GM23338 (cell line): ENCODE results near the gene CCDC27. TPM values are rescaled to one million over a fixed set of nuclear protein-coding genes. Genes with fewer than 3 reads are reported as not detected.

Source experiments
- ATAC-seq: fragments of 200-7000 bp; cut with Tn5 transposase; 3 replicates; pipeline ENCODE4 v1.9.1; 2020
- DNase-seq: peaks from one replicate; pipeline ENCODE4 v3.0.0-alpha.2; 2015; ENCODE audit warnings: low spot score
- H2AFZ ChIP-seq: fragments of 200-600 bp; sonication (generic); 2 replicates; pipeline ENCODE4 v1.8.0; 2016; ENCODE audit warnings: antibody characterized with exemption, mild to moderate bottlenecking, moderate library complexity
- H3F3A ChIP-seq: fragments of 200-600 bp; sonication (generic); replicated peaks from 2 replicates; pipeline ENCODE4 v1.8.0; 2017; ENCODE audit warnings: antibody characterized with exemption, mixed run types, low read depth
- H3K27ac ChIP-seq: fragments of 200-600 bp; sonication (generic); 2 replicates; pipeline ENCODE4 v1.6.1; 2016; ENCODE audit warnings: low read depth
- H3K27me3 ChIP-seq: fragments of 200-600 bp; sonication (generic); 2 replicates; pipeline ENCODE4 v1.8.0; 2016; ENCODE audit warnings: mild to moderate bottlenecking, mixed run types, moderate library complexity; ENCODE audit not compliant: insufficient read depth
- H3K36me3 ChIP-seq: fragments of 200-600 bp; sonication (generic); 2 replicates; pipeline ENCODE4 v1.8.0; 2016; ENCODE audit warnings: mild to moderate bottlenecking; ENCODE audit not compliant: insufficient read depth
- H3K4me1 ChIP-seq: fragments of 200-600 bp; sonication (generic); 2 replicates; pipeline ENCODE4 v1.8.0; 2016; ENCODE audit warnings: mild to moderate bottlenecking, moderate library complexity; ENCODE audit not compliant: insufficient read depth
- H3K4me2 ChIP-seq: fragments of 200-600 bp; sonication (generic); 2 replicates; pipeline ENCODE4 v1.7.1; 2017; ENCODE audit warnings: mixed run types
- H3K4me3 ChIP-seq: fragments of 200-600 bp; sonication (generic); 2 replicates; pipeline ENCODE4 v1.6.1; 2016; ENCODE audit warnings: mixed run types
- H3K79me2 ChIP-seq: fragments of 200-600 bp; sonication (generic); replicated peaks from 2 replicates; pipeline ENCODE4 v1.8.0; 2017; ENCODE audit warnings: mild to moderate bottlenecking; ENCODE audit not compliant: insufficient read depth
- H3K9me2 ChIP-seq: fragments of 200-600 bp; sonication (generic); 2 replicates; pipeline ENCODE4 v1.8.0; 2017; ENCODE audit not compliant: insufficient read depth
- H4K20me1 ChIP-seq: fragments of 200-600 bp; sonication (generic); replicated peaks from 2 replicates; pipeline ENCODE4 v1.8.0; 2017; ENCODE audit warnings: mild to moderate bottlenecking; ENCODE audit not compliant: insufficient read depth
- H3K27ac Mint-ChIP-seq: 2 replicates; pipeline ENCODE4 v1.8.0; 2020; ENCODE audit warnings: inconsistent platforms, mild to moderate bottlenecking, moderate library complexity, mixed read lengths
- H3K27me3 Mint-ChIP-seq: 3 replicates; pipeline ENCODE4 v1.8.0; 2022; ENCODE audit warnings: low read depth, mild to moderate bottlenecking, moderate library complexity, mixed read lengths, inconsistent platforms; ENCODE audit not compliant: insufficient read depth, poor library complexity
- H3K36me3 Mint-ChIP-seq: 3 replicates; pipeline ENCODE4 v1.8.0; 2021; ENCODE audit warnings: low read depth, mild to moderate bottlenecking, inconsistent platforms, moderate library complexity, mixed read lengths
- H3K4me1 Mint-ChIP-seq: 3 replicates; pipeline ENCODE4 v1.8.0; 2020; ENCODE audit warnings: mild to moderate bottlenecking, inconsistent platforms, mixed read lengths
- H3K4me3 Mint-ChIP-seq: 3 replicates; pipeline ENCODE4 v1.8.0; 2021; ENCODE audit warnings: moderate library complexity, mild to moderate bottlenecking, inconsistent platforms, mixed read lengths
- H3K9me3 Mint-ChIP-seq: 3 replicates; pipeline ENCODE4 v1.8.0; 2020; ENCODE audit warnings: moderate library complexity, mild to moderate bottlenecking, inconsistent platforms, mixed read lengths
- CREB1 ChIP-seq: fragments of 250-450 bp; sonication (Bioruptor Pico); IDR thresholded peaks from 2 replicates; pipeline ENCODE4 v1.5.0; 2020; ENCODE audit warnings: low read depth, mild to moderate bottlenecking, moderate library complexity
- EZH2 ChIP-seq: fragments of 200-600 bp; sonication (generic); IDR thresholded peaks from one replicate; pipeline ENCODE4 v1.8.0; 2017; ENCODE audit warnings: antibody characterized with exemption, mild to moderate bottlenecking, low read depth; ENCODE audit not compliant: unreplicated experiment
- EZH2phosphoT487 ChIP-seq: fragments of 200-600 bp; sonication (generic); IDR thresholded peaks from one replicate; pipeline ENCODE4 v1.8.1; 2018; ENCODE audit warnings: antibody characterized with exemption; ENCODE audit not compliant: unreplicated experiment
- JUNB ChIP-seq: IDR thresholded peaks from one replicate; pipeline ENCODE4 v1.6.1; 2016; ENCODE audit warnings: antibody characterized with exemption; ENCODE audit not compliant: unreplicated experiment
- NANOG ChIP-seq: IDR thresholded peaks from 2 replicates; pipeline ENCODE4 v1.6.1; 2016; ENCODE audit warnings: antibody characterized with exemption, borderline replicate concordance
- POLR2AphosphoS5 ChIP-seq: IDR thresholded peaks from 2 replicates; pipeline ENCODE4 v1.6.1; 2016; ENCODE audit warnings: antibody characterized with exemption, low read depth
- STAT1 ChIP-seq: IDR thresholded peaks from one replicate; pipeline ENCODE4 v1.6.1; 2016; ENCODE audit warnings: antibody characterized with exemption; ENCODE audit not compliant: unreplicated experiment
- ZNF114 ChIP-seq: fragments of 250-450 bp; sonication (Bioruptor Pico); IDR thresholded peaks from 2 replicates; pipeline ENCODE4 v1.5.0; 2020; ENCODE audit warnings: mild to moderate bottlenecking, moderate library complexity
- ZNF331 ChIP-seq: fragments of 250-450 bp; sonication (Bioruptor Pico); IDR thresholded peaks from 2 replicates; pipeline ENCODE4 v1.5.0; 2020; ENCODE audit warnings: low read depth, mild to moderate bottlenecking, moderate library complexity
- polyA plus RNA-seq: library from polyadenylated mRNA; unstranded; fragments of >200 nt; fragmentation: Nextera tagmentation; extraction: Ambion mirVana; gene quantifications from 2 replicates; pipeline ENCODE4 v1.2.1, GENCODE V29; 2016
- total RNA-seq: library from RNA; depleted of rRNA; stranded (reverse); fragments of >200 nt; shearing (Covaris generic); gene quantifications from 2 replicates; pipeline ENCODE4 v1.2.3, GENCODE V29; 2014
- TF ChIP-seq, protein P1 (sequence below), 2 experiments: fragments of 200-600 bp in 1 of 2; sonication (generic) in 1 of 2; conservative IDR thresholded peaks; 2 replicates each; pipeline versions ENCODE4 v1.5.1 to v1.6.1; 2016 to 2017; ENCODE audit warnings: antibody characterized with exemption in 2 of 2, low read depth in 2 of 2, mild to moderate bottlenecking in 2 of 2, moderate library complexity in 1 of 2
- TF ChIP-seq, protein P2 (sequence below): fragments of 250-450 bp; sonication (Bioruptor Pico); IDR thresholded peaks from 2 replicates; pipeline ENCODE4 v1.5.0; 2020; ENCODE audit warnings: mild to moderate bottlenecking, moderate library complexity
- TF ChIP-seq, protein P3 (sequence below): IDR thresholded peaks from one replicate; pipeline ENCODE4 v1.6.1; 2018; ENCODE audit warnings: antibody characterized with exemption; ENCODE audit not compliant: unreplicated experiment
- TF ChIP-seq, protein P4 (sequence below): IDR thresholded peaks from 2 replicates; pipeline ENCODE4 v1.6.1; 2016; ENCODE audit warnings: antibody characterized with exemption

The CCDC27 gene
- total and polyA plus RNA-seq, 2 experiments from 2014 or later: 0.18 to 0.45 TPM

DNA sequence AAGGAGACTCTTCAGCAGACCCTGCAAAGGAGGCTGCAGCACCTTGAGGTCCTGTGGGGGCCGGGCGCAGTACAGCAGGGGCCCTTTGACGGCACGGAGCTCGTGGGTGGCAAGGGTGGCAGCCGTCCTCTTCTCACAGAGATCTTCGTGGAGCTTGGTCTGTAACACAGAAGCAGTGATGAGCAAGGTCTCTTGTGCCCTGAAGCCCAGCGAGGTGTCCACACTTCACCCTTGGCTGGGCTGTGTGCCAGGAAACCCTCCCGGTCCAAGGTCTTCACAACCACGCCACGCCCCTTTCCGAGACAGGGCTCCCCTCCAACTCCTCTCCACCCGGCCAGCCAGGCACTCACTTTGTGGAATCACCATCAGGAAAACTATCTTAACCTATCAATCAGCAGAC lies 32.8 kb downstream of the CCDC27 start:
- peaks cover 34% of the 10 kb centered on the region for H3K36me3 ChIP-seq
- TF ChIP-seq, protein P1, sequence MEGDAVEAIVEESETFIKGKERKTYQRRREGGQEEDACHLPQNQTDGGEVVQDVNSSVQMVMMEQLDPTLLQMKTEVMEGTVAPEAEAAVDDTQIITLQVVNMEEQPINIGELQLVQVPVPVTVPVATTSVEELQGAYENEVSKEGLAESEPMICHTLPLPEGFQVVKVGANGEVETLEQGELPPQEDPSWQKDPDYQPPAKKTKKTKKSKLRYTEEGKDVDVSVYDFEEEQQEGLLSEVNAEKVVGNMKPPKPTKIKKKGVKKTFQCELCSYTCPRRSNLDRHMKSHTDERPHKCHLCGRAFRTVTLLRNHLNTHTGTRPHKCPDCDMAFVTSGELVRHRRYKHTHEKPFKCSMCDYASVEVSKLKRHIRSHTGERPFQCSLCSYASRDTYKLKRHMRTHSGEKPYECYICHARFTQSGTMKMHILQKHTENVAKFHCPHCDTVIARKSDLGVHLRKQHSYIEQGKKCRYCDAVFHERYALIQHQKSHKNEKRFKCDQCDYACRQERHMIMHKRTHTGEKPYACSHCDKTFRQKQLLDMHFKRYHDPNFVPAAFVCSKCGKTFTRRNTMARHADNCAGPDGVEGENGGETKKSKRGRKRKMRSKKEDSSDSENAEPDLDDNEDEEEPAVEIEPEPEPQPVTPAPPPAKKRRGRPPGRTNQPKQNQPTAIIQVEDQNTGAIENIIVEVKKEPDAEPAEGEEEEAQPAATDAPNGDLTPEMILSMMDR (conservative IDR thresholded peaks at IDR 0.05; ENCODE audit: low read depth in 2 of 2): no peak
- TF ChIP-seq JUNB (no peak), POLR2AphosphoS5 (no peak), EZH2 (no peak), EZH2phosphoT487 (no peak), ZNF114 (CRISPR knock-in tag) (no peak), ZNF331 (CRISPR knock-in tag) (no peak), STAT1 (no peak), NANOG (no peak), CREB1 (CRISPR knock-in tag) (no peak)
- TF ChIP-seq, protein P2, sequence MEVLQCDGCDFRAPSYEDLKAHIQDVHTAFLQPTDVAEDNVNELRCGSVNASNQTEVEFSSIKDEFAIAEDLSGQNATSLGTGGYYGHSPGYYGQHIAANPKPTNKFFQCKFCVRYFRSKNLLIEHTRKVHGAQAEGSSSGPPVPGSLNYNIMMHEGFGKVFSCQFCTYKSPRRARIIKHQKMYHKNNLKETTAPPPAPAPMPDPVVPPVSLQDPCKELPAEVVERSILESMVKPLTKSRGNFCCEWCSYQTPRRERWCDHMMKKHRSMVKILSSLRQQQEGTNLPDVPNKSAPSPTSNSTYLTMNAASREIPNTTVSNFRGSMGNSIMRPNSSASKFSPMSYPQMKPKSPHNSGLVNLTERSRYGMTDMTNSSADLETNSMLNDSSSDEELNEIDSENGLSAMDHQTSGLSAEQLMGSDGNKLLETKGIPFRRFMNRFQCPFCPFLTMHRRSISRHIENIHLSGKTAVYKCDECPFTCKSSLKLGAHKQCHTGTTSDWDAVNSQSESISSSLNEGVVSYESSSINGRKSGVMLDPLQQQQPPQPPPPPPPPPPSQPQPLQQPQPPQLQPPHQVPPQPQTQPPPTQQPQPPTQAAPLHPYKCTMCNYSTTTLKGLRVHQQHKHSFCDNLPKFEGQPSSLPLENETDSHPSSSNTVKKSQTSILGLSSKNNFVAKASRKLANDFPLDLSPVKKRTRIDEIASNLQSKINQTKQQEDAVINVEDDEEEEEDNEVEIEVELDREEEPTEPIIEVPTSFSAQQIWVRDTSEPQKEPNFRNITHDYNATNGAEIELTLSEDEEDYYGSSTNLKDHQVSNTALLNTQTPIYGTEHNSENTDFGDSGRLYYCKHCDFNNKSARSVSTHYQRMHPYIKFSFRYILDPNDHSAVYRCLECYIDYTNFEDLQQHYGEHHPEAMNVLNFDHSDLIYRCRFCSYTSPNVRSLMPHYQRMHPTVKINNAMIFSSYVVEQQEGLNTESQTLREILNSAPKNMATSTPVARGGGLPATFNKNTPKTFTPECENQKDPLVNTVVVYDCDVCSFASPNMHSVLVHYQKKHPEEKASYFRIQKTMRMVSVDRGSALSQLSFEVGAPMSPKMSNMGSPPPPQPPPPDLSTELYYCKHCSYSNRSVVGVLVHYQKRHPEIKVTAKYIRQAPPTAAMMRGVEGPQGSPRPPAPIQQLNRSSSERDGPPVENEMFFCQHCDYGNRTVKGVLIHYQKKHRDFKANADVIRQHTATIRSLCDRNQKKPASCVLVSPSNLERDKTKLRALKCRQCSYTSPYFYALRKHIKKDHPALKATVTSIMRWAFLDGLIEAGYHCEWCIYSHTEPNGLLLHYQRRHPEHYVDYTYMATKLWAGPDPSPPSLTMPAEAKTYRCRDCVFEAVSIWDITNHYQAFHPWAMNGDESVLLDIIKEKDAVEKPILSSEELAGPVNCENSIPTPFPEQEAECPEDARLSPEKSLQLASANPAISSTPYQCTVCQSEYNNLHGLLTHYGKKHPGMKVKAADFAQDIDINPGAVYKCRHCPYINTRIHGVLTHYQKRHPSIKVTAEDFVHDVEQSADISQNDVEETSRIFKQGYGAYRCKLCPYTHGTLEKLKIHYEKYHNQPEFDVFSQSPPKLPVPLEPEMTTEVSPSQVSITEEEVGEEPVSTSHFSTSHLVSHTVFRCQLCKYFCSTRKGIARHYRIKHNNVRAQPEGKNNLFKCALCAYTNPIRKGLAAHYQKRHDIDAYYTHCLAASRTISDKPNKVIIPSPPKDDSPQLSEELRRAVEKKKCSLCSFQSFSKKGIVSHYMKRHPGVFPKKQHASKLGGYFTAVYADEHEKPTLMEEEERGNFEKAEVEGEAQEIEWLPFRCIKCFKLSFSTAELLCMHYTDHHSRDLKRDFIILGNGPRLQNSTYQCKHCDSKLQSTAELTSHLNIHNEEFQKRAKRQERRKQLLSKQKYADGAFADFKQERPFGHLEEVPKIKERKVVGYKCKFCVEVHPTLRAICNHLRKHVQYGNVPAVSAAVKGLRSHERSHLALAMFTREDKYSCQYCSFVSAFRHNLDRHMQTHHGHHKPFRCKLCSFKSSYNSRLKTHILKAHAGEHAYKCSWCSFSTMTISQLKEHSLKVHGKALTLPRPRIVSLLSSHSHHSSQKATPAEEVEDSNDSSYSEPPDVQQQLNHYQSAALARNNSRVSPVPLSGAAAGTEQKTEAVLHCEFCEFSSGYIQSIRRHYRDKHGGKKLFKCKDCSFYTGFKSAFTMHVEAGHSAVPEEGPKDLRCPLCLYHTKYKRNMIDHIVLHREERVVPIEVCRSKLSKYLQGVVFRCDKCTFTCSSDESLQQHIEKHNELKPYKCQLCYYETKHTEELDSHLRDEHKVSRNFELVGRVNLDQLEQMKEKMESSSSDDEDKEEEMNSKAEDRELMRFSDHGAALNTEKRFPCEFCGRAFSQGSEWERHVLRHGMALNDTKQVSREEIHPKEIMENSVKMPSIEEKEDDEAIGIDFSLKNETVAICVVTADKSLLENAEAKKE (CRISPR knock-in tag): no peak
- TF ChIP-seq, protein P3, sequence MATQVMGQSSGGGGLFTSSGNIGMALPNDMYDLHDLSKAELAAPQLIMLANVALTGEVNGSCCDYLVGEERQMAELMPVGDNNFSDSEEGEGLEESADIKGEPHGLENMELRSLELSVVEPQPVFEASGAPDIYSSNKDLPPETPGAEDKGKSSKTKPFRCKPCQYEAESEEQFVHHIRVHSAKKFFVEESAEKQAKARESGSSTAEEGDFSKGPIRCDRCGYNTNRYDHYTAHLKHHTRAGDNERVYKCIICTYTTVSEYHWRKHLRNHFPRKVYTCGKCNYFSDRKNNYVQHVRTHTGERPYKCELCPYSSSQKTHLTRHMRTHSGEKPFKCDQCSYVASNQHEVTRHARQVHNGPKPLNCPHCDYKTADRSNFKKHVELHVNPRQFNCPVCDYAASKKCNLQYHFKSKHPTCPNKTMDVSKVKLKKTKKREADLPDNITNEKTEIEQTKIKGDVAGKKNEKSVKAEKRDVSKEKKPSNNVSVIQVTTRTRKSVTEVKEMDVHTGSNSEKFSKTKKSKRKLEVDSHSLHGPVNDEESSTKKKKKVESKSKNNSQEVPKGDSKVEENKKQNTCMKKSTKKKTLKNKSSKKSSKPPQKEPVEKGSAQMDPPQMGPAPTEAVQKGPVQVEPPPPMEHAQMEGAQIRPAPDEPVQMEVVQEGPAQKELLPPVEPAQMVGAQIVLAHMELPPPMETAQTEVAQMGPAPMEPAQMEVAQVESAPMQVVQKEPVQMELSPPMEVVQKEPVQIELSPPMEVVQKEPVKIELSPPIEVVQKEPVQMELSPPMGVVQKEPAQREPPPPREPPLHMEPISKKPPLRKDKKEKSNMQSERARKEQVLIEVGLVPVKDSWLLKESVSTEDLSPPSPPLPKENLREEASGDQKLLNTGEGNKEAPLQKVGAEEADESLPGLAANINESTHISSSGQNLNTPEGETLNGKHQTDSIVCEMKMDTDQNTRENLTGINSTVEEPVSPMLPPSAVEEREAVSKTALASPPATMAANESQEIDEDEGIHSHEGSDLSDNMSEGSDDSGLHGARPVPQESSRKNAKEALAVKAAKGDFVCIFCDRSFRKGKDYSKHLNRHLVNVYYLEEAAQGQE: no peak
- TF ChIP-seq, protein P4, sequence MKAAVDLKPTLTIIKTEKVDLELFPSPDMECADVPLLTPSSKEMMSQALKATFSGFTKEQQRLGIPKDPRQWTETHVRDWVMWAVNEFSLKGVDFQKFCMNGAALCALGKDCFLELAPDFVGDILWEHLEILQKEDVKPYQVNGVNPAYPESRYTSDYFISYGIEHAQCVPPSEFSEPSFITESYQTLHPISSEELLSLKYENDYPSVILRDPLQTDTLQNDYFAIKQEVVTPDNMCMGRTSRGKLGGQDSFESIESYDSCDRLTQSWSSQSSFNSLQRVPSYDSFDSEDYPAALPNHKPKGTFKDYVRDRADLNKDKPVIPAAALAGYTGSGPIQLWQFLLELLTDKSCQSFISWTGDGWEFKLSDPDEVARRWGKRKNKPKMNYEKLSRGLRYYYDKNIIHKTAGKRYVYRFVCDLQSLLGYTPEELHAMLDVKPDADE: no peak
- peaks cover 24% of the 10 kb centered on the region for H3K79me2 ChIP-seq
- H3K36me3 Mint-ChIP-seq: peaks cover 80% of the 10 kb centered on the region
- H3K9me3 Mint-ChIP-seq: no peaks in the 10 kb centered on the region; the same call in 2 of the 3 replicates
- DNase-seq (no peak), ATAC-seq (no peak)
- H3K4me3 Mint-ChIP-seq: no peak overlapping the region; the same call in 2 of the 3 replicates
- H3K4me2 ChIP-seq: no peak overlapping the region
- H3K4me1 Mint-ChIP-seq: peaks cover 14% of the 10 kb centered on the region
- no peak overlapping the region for H3K27ac ChIP-seq
- peaks cover 6% of the 10 kb centered on the region; the same call in 1 of the 2 replicates for H3K4me1 ChIP-seq
- peaks cover 13% of the 10 kb centered on the region for H4K20me1 ChIP-seq
- no peak overlapping the region for H2AFZ ChIP-seq
- H3K27ac Mint-ChIP-seq: peak overlapping the region; percentile 24; the same call in 1 of the 2 replicates
- H3K9me2 ChIP-seq: no peaks in the 10 kb centered on the region
- H3K4me3 ChIP-seq: no peak overlapping the region
- H3K27me3 Mint-ChIP-seq: peaks cover 17% of the 10 kb centered on the region
- H3K27me3 ChIP-seq: no peaks in the 10 kb centered on the region
- 0 out of 2 replicates have a peak, but pooled peaks cover 5% of the 10 kb centered on the region for H3F3A ChIP-seq
